ENCODE measurements around the gene UMAD1. TPM values are rescaled to one million over a fixed set of nuclear protein-coding genes. Genes with fewer than 3 reads are reported as not detected.

Gene UMAD1
- total and polyA plus RNA-seq, 2 experiments from 2014 or later = 8.4 to 12.4 TPM

DNA sequence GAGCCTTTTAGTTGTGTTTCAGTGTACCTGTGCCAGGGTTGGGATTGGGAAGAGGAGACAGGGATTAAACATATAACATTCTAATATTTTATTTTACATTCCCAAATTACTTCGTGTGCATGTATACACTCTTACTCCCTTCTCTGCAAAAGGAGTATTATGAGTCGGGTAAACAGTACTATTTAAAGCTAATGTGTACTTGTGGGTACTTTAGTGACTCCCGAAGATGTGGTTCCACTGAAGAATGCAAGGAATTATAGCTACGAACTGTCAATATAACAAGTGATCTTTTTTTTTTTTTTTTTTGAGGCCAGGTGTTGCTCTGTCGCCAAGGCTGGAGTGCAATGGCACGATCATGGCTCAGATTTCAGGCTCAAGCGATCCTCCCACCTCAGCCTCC, 200.5 kb downstream of the UMAD1 start (continued):
- TF ChIP-seq, protein P1, sequence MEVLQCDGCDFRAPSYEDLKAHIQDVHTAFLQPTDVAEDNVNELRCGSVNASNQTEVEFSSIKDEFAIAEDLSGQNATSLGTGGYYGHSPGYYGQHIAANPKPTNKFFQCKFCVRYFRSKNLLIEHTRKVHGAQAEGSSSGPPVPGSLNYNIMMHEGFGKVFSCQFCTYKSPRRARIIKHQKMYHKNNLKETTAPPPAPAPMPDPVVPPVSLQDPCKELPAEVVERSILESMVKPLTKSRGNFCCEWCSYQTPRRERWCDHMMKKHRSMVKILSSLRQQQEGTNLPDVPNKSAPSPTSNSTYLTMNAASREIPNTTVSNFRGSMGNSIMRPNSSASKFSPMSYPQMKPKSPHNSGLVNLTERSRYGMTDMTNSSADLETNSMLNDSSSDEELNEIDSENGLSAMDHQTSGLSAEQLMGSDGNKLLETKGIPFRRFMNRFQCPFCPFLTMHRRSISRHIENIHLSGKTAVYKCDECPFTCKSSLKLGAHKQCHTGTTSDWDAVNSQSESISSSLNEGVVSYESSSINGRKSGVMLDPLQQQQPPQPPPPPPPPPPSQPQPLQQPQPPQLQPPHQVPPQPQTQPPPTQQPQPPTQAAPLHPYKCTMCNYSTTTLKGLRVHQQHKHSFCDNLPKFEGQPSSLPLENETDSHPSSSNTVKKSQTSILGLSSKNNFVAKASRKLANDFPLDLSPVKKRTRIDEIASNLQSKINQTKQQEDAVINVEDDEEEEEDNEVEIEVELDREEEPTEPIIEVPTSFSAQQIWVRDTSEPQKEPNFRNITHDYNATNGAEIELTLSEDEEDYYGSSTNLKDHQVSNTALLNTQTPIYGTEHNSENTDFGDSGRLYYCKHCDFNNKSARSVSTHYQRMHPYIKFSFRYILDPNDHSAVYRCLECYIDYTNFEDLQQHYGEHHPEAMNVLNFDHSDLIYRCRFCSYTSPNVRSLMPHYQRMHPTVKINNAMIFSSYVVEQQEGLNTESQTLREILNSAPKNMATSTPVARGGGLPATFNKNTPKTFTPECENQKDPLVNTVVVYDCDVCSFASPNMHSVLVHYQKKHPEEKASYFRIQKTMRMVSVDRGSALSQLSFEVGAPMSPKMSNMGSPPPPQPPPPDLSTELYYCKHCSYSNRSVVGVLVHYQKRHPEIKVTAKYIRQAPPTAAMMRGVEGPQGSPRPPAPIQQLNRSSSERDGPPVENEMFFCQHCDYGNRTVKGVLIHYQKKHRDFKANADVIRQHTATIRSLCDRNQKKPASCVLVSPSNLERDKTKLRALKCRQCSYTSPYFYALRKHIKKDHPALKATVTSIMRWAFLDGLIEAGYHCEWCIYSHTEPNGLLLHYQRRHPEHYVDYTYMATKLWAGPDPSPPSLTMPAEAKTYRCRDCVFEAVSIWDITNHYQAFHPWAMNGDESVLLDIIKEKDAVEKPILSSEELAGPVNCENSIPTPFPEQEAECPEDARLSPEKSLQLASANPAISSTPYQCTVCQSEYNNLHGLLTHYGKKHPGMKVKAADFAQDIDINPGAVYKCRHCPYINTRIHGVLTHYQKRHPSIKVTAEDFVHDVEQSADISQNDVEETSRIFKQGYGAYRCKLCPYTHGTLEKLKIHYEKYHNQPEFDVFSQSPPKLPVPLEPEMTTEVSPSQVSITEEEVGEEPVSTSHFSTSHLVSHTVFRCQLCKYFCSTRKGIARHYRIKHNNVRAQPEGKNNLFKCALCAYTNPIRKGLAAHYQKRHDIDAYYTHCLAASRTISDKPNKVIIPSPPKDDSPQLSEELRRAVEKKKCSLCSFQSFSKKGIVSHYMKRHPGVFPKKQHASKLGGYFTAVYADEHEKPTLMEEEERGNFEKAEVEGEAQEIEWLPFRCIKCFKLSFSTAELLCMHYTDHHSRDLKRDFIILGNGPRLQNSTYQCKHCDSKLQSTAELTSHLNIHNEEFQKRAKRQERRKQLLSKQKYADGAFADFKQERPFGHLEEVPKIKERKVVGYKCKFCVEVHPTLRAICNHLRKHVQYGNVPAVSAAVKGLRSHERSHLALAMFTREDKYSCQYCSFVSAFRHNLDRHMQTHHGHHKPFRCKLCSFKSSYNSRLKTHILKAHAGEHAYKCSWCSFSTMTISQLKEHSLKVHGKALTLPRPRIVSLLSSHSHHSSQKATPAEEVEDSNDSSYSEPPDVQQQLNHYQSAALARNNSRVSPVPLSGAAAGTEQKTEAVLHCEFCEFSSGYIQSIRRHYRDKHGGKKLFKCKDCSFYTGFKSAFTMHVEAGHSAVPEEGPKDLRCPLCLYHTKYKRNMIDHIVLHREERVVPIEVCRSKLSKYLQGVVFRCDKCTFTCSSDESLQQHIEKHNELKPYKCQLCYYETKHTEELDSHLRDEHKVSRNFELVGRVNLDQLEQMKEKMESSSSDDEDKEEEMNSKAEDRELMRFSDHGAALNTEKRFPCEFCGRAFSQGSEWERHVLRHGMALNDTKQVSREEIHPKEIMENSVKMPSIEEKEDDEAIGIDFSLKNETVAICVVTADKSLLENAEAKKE (CRISPR knock-in tag; IDR thresholded peaks at IDR 0.05) = no peak
- TF ChIP-seq, protein P2, sequence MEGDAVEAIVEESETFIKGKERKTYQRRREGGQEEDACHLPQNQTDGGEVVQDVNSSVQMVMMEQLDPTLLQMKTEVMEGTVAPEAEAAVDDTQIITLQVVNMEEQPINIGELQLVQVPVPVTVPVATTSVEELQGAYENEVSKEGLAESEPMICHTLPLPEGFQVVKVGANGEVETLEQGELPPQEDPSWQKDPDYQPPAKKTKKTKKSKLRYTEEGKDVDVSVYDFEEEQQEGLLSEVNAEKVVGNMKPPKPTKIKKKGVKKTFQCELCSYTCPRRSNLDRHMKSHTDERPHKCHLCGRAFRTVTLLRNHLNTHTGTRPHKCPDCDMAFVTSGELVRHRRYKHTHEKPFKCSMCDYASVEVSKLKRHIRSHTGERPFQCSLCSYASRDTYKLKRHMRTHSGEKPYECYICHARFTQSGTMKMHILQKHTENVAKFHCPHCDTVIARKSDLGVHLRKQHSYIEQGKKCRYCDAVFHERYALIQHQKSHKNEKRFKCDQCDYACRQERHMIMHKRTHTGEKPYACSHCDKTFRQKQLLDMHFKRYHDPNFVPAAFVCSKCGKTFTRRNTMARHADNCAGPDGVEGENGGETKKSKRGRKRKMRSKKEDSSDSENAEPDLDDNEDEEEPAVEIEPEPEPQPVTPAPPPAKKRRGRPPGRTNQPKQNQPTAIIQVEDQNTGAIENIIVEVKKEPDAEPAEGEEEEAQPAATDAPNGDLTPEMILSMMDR (conservative IDR thresholded peaks at IDR 0.05; ENCODE audit: low read depth in 2 of 2) = no peak
- TF ChIP-seq POLR2AphosphoS5 (IDR thresholded peaks at IDR 0.05; ENCODE audit: low read depth) (no peak), EZH2 (IDR thresholded peaks at IDR 0.05; ENCODE audit: low read depth, unreplicated experiment) (no peak), JUNB (IDR thresholded peaks at IDR 0.05; ENCODE audit: unreplicated experiment) (no peak)

DNA sequence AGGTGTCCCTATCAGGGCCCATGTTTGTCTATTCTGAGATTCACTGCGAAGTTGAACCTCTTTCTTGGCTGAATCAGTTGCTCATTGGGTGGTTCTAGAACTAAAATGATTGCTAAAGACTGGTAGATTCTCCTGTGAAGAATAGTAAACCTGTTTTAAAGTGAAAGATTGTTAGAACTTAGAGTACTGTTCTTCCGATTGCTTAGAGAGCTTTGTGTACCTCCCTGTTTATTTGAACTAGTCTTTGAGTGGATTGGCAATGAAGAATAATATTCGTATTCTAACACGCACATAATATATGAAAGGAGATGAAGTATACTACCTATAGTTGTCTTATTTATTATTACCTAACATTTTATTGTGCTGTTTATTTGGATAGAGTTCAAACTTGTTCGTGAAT, 202.7 kb downstream of the UMAD1 start:
- no peaks in the 10 kb centered on the region for H3K36me3 Mint-ChIP-seq (ENCODE audit: low read depth)
- H3K4me1 Mint-ChIP-seq = peaks cover 4% of the 10 kb centered on the region; the same call in 2 of the 3 replicates
- H3K4me1 ChIP-seq (ENCODE audit: insufficient read depth) = no peaks in the 10 kb centered on the region
- H3K9me3 Mint-ChIP-seq = no peaks in the 10 kb centered on the region
- H2AFZ ChIP-seq = no peak overlapping the region
- DNase-seq (ENCODE audit: low spot score) = no peak
- H3K27ac Mint-ChIP-seq = no peak overlapping the region
- H3K27me3 Mint-ChIP-seq (ENCODE audit: insufficient read depth, low read depth, poor library complexity) = peaks cover 4% of the 10 kb centered on the region
- no peaks in the 10 kb centered on the region for H3F3A ChIP-seq (replicated peaks; ENCODE audit: low read depth)
- ATAC-seq = no peak
- H4K20me1 ChIP-seq (replicated peaks; ENCODE audit: insufficient read depth) = no peaks in the 10 kb centered on the region
- no peaks in the 10 kb centered on the region for H3K36me3 ChIP-seq (ENCODE audit: insufficient read depth)
- H3K27me3 ChIP-seq (ENCODE audit: insufficient read depth) = no peaks in the 10 kb centered on the region
- H3K4me3 ChIP-seq = no peak overlapping the region
- no peak overlapping the region for H3K4me3 Mint-ChIP-seq
- H3K27ac ChIP-seq (ENCODE audit: low read depth) = no peak overlapping the region
- H3K9me2 ChIP-seq (ENCODE audit: insufficient read depth) = no peaks in the 10 kb centered on the region
- H3K79me2 ChIP-seq (replicated peaks; ENCODE audit: insufficient read depth) = no peaks in the 10 kb centered on the region
- no peak overlapping the region for H3K4me2 ChIP-seq
- no peak for TF ChIP-seq CREB1 (CRISPR knock-in tag; IDR thresholded peaks at IDR 0.05; ENCODE audit: low read depth)
- TF ChIP-seq, protein P2 (conservative IDR thresholded peaks at IDR 0.05; ENCODE audit: low read depth in 2 of 2) = no peak
- no peak for TF ChIP-seq ZNF114 (CRISPR knock-in tag; IDR thresholded peaks at IDR 0.05)
- no peak for TF ChIP-seq JUNB (IDR thresholded peaks at IDR 0.05; ENCODE audit: unreplicated experiment)
- TF ChIP-seq, protein P3, sequence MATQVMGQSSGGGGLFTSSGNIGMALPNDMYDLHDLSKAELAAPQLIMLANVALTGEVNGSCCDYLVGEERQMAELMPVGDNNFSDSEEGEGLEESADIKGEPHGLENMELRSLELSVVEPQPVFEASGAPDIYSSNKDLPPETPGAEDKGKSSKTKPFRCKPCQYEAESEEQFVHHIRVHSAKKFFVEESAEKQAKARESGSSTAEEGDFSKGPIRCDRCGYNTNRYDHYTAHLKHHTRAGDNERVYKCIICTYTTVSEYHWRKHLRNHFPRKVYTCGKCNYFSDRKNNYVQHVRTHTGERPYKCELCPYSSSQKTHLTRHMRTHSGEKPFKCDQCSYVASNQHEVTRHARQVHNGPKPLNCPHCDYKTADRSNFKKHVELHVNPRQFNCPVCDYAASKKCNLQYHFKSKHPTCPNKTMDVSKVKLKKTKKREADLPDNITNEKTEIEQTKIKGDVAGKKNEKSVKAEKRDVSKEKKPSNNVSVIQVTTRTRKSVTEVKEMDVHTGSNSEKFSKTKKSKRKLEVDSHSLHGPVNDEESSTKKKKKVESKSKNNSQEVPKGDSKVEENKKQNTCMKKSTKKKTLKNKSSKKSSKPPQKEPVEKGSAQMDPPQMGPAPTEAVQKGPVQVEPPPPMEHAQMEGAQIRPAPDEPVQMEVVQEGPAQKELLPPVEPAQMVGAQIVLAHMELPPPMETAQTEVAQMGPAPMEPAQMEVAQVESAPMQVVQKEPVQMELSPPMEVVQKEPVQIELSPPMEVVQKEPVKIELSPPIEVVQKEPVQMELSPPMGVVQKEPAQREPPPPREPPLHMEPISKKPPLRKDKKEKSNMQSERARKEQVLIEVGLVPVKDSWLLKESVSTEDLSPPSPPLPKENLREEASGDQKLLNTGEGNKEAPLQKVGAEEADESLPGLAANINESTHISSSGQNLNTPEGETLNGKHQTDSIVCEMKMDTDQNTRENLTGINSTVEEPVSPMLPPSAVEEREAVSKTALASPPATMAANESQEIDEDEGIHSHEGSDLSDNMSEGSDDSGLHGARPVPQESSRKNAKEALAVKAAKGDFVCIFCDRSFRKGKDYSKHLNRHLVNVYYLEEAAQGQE (IDR thresholded peaks at IDR 0.05; ENCODE audit: unreplicated experiment) = no peak
- no peak for TF ChIP-seq EZH2 (IDR thresholded peaks at IDR 0.05; ENCODE audit: low read depth, unreplicated experiment)
- TF ChIP-seq NANOG (IDR thresholded peaks at IDR 0.05; ENCODE audit: borderline replicate concordance) = no peak
